GM03348 (cell line): ENCODE results near the gene SP140.
"Not testable (repeated sequence)": the region's sequence is repeated elsewhere in the genome, so short reads cannot be mapped to it uniquely, and the experiment has no call there.

Experiments
- DNase-seq: peaks from one replicate; pipeline ENCODE4 v3.0.0; 2012; ENCODE audit warnings: low spot score

The SP140 gene

DNA sequence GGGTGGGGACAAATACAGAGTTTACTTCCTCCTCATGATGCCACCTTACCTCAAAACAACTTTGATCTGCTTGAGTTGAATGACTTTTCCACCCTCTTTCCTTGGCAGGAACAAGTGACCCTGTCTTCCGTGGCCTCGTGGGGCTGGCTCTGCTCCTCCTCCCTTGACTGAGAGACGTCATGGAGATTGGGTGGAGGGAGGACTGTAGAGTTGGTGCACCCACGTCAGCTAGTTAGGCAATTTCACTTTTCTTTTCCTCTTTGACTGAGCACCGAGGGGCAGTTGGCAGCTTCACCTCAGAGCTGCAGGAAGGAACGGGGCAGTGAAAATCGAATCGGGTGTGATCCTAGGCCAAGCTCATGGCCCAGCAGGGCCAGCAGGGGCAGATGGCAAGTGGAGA, at the start of gene SP140:
Gene SP140, plus strand, starts transcription at position 251 of the 400 bp plus-strand sequence. Its CDS starts 109 bp downstream, at position 360.
- no peak for DNase-seq

GRCh38 chr2:230176996-230177395, 48.5 kb upstream of the SP140 start:
- DNase-seq: no peak

DNA sequence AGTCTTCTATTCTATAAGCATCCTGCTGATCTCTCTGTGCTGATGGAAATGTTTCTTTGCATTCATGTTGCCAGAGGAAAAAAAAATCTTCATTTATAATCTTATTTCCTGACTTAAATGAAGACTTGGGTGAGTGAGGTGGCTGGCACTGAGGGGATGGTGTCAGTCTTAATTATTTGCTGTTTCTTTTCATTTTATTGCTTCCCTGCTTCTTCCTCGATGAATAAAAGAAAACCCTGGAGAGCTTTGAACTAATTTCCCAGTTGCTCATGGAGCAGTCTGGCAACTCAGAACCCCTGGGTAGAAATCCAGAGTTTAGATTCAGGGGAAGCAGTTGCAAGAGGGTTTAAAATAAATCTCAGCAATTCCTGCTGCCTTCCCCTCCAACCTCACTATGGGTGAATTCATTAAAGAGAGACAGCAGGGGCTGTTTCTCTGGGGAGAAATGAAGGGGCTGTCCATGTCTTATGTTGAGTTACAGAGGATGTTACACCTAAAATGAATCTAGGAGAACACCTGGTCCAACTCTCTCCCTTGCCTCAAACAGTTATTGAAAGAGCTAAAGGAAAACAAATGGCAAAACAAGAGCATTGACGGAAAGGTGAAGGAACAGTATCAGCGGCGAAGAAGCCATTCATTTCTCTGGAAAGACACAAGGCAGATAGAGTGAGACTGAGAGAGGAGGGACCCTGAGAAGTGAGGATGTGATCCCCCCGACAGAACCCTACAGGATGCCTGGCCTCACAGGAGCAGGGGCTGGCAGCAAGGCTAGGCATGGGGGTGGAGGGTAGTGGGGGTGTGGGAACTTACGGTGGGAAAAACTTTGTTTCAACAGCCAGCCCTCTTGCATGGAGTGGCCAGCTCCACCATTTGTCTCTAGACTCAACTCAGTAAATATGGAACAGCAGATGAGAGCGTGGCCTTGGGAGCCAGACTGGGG, 46.7 kb upstream of the SP140 start:
- DNase-seq: no peak

DNA sequence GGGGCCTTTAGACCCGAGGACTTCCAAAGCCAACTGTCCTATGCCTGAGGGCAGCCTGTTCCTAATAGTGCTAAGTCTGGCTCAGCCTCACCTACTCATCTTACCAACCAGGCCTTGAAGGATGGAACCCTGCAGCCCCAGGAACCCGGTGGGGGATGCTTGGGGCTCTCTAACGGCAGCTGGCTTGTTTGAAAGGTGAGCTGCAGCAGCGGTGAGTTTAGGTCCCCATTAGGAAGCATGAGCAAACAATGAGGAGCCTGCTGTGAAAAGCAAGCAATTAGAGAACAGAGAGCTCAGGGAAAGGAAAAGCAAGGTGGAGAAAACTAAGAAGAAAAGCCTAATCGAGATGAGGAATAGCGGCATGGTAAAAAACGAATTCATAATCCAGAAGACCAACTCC, 45.6 kb upstream of the SP140 start:
- DNase-seq: no peak

DNA sequence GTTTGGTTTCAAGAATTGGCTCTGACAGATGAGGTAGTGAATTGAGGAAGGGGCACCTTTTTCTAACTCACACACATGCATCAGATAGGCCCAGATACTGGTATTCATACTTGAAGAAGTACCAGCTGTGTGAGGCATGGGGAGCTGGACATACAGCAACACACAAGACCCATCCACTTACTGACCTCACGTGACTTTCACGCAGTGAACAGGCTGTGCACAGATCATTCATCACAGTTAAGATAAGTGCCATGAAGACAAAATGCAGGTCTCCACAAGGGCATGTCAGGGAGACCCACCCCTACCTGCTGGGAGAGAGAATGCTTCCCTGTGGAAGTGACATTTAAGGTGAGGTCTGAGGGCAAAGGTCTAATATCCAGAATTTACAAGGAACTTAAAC, 44.3 kb upstream of the SP140 start:
- DNase-seq: no peak

- DNase-seq: no peak
These were observed 40.6 kb upstream of the SP140 start for GRCh38 chr2:230184727-230185578.

GRCh38 chr2:230202430-230203109, 23.0 kb upstream of the SP140 start:
- DNase-seq: no peak

GRCh38 chr2:230203110-230203676, 22.3 kb upstream of the SP140 start:
- DNase-seq: no peak

DNA sequence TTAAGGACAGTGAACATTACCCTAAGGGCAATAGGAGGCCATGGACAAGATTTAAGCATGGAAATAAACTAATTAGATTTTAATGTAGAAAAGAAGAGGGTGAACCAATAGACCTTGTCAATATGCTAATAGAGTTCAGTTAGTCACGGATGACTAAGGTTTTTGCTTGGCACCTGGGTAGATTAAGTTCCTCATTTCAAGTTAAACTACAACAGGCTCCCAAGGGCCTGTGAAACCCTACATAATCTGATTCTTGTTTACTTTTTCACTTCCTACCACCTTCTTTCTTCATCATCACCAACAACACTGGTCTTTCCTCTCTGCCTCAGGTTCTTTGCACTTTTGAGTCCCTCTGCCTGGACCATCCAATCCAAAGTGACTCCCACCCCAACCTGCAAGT, 20.5 kb upstream of the SP140 start:
- no peak for DNase-seq

DNA sequence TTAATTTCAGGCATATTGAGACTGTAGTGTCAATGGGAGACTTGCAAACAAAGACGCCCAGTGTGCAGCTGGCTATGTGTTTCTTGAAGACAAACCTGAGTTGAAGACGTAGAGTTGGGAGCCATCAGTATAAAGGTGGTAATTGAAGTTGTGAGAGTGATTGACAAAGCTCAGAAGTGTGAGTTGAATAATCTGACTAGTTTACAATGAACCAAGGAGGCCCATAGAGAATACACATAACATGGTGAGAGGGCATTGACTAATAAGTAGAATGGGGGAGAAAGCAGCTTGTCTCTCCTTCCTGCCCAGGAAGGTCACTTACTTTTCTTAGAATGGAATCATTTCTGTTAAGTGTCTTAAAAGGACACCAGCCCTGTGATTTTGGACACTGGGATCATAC, 19.8 kb upstream of the SP140 start:
- no peak for DNase-seq

DNA sequence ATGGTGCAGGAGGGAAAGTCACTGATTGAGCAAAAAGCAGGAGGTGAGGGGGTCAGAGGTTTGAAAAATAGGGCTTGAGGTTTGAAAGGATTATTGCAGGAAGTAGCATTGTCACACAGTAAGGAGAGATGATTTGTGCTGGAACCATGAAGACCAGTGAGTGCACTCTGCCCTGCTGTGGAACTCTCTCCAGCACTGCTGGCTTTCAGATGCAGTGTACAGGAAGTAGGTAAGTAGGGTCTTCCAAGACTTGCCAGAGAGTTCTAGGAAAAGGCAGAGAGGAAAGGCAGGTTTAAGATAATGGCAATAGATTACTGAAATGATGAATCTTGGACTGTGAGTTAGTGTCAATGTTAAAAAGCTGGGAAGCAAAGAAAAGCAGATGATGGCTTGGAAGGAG, 17.0 kb upstream of the SP140 start:
- no peak for DNase-seq

DNA sequence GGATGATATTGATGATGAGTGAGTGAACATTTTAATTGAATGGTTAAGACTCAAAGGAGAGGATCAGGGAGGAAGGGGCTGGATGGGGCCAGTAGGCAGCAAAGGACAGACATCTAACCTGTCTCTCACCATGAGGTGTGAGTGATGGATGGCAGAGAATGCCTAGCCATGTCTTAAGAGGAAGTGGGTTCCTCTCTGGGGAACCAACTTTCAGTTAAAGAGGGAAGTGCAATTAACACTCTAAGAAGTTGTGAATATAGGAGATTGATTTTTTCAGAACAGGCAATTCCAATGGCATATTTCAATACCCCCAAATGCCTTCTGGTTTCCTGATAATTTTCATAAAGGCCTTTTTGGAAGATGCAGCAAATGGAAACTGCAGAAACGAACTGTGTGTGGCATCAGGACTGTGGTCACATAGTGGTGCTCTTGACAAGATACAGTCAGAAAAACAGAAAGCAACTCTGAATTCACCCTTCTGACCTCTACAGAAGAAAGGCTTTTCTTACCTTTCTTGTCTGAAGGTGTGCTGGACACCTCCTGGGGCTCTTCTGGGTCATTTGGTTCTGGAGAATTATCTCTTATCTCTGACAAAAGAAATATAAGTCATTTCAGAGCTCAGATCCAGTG, 16.0 kb upstream of the SP140 start:
- DNase-seq: no peak

- no peak for DNase-seq
These were observed 9.0 kb upstream of the SP140 start for GRCh38 chr2:230216489-230216888.

DNA sequence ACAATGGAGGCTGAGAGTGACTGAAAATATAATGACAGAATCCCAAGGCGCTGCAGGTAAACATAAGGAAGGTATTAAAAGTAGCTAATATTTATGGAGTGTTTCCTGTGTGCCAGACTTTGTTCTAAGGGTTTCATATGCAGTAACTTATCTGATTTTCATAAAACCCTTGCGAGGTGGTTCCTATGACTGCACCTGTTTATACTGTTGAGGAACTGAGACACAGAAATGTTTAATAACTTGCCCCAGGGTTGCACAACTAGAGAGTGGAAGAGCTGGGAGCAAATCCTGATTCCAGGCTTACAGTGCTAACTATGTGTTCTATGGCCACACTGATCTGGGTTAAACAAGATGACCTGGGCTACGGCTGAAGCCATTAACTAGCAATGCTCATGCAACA, 8.1 kb upstream of the SP140 start:
- DNase-seq: no peak

DNA sequence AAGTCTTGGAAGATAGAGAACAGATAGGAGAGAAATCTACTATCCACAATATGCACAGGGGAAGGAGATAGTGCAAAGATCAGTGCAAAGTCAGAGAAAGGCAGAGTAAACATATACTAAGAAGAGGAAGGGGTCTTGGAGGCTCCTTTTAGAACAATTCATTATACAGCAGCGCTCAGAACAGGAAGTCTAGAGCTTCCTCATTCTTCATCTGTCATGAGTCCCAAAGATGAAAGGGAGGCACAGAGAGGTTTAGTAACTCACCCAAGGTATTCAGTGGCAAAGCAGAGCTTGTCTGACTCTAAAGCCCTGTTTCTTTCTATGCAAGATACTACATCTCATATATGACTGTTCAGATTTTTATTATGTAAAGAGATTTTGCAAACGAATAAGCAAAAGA, 7.1 kb upstream of the SP140 start:
- DNase-seq: no peak

DNA sequence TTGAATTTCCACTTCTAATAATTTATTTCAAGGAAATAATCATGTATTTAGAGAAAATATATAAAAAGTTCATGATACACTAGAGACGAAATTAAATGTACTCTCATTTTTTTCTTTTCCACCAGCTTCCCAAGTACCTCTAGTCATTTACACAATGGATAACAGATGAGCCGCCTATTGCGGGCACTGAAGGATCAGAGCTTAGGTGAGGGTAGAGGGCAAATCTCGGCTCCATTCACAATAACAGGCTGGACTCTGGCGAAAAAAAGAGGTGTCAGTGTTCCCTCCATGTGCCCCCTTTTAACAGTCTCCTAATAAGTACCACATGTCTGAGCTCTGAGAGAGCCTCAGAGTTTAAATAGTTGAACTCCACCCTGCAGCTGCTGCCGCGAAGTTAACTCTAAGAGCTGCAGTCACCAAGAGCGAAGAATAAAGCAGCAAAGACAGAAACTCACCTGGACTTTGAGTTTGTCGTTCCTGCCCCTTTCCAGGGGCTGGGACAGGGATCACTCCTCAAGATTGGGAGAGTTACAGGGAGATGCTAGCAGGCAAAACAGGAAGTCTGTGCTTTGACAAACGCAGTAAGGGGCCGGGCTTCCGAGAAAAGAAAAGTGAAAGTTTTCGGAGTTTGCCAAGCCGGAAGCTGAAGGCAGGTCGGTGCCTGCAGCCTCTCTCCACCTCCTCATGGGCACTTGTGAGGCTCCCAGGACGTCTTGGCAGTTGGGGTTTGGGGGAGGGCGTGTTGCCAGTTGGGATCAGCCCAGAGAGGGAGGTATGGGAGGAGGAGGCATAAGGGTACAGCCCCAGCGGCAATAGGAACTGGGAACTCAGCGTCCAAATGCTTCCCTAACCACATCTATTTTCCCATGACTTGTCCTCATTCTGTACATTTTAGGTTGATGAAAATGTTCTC, 5.9 kb upstream of the SP140 start, which contains the start of gene SP110:
Gene SP110, minus strand, starts transcription at position 566 of the 913 bp plus-strand sequence. CDS start 3,057 bp downstream, outside the sequence.
- DNase-seq: peak; percentile 89

DNA sequence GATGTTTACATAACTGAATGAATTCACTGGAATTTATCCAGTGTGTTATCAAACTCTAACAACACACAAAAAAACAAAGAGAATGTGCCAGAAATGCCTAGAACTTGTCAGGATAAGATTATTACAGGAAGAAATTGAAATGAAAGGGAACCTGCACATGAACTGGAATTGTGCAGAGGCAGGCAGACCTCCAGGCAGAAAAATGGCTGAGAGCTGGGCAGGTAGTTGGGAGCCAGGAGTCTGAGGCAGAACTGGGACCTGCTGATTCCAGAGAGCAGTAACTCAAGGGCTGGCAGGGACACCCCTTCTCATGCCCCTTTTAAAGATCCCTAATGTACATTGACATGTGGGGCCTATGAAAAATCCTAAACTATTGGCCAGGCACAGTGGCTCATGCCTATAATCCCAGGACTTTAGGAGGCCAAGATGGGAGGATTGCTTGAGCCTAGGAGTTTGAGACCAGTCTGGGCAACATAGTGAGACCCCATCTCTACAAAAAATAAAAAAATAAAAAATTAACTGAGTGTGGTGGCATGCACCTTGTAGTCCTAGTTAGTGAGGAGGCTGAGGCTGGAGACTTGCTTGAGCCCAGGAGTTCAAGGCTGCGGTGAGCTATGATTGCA, 5.1 kb upstream of the SP140 start:
- DNase-seq: peak; percentile 14

GRCh38 chr2:230221493-230221892, 4.0 kb upstream of the SP140 start:
- DNase-seq: no peak

DNA sequence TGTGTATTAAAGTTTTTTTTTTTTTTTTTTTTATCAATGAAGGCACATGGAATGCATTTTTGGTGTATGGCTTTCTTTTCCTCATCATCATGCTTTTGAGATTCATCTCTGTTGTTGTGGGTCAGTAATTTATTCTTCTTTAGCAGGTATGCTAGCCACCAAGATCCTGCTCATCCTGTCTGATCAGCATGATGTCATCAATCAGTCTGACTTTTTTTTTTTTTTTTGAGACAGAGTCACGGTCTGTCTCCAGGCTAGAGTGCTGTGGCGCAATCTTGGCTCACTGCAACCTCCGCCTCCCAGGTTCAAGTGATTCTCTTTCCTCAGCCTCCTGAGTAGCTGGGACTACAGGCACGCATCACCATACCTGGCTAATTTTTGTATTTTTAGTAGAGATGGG, 2.7 kb upstream of the SP140 start:
- not testable (repeated sequence) for DNase-seq

DNA sequence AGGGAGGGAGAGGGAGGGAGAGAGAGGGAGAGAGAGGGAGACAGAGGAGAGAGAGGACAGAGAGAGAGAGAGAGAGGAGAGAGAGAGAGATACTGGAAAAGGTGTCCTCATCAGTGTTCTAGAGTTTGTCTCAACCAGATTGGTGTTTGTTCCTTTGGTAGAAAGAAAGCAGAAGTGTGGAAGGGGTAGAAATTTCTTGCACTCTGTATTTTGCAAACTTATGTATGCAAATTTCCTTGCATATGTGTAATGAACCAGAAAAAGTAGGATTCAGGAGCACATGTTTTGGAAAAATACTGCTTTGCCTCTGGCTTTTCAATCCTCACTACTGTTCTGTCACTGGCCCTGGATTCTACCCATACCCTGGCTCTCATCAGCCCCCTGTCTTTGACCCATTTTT, 1.1 kb upstream of the SP140 start:
- DNase-seq: no peak
